ENCODE results near the gene NFATC2IP.
"Not testable (repeated sequence)": the region's sequence is repeated elsewhere in the genome, so short reads cannot be mapped to it uniquely, and the experiment has no call there.

The NFATC2IP gene

DNA sequence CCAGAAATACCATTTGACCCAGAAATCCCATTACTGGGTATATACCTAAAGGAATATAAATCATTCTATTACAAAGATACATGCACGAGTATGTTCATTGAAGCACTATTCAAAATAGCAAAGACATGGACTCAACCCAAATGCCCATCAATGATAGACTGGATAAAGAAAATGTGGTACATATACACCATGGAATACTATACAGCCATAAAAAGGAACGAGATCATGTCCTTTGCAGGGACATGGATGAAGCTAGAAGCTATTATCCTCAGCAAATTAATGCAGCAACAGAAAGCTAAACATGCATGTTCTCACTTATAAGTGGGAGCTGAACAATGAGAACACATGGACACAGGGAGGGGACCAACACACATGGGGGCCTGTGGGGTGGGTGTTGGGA, 24.5 kb upstream of the NFATC2IP start:
- DNase-seq (ENCODE audit: low read depth) = not testable (repeated sequence)

DNA sequence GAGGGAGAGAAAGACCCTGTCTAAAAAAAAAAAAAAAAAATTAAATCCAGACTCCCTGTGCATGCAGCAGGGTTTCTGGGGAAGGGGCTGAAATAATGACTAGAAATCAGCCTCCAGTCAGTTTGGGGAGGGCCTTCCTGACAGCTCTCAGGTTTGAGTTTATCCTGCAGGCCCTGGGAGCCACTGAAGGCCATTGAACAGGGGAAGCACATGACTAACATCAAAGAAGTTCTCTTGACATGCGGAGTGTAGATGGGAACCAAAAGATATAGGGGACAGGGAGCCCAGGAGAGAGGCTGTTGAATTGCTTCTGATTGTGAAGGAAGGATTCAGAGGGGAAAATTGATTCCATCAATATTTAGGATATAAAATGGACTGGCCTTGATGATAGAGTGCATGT, 22.9 kb upstream of the NFATC2IP start:
- no peak for DNase-seq (ENCODE audit: low read depth)

GRCh38 chr16:28930203-28930602, 20.5 kb upstream of the NFATC2IP start:
- no peak for DNase-seq (ENCODE audit: low read depth)

DNA sequence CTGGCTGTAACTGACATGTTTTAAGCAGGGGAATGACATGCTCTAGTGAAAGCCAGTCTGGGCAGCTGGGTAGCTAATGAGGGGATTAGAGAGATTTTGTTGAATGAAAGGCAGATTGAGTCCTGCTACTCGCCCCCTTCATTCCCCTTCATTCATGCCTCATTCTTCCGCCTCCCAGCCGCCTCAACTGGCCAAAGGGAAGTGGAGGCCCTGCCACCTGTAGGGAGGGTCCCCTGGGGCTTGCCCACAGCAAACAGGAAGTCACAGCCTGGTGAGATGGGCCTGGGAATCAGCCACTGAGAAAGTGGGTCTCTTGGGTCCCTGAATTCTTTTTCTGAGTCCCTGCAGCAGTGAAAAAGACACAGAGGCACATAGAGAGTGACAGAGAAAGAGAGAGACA, 20.1 kb upstream of the NFATC2IP start:
- no peak for DNase-seq (ENCODE audit: low read depth)

GRCh38 chr16:28931801-28932225, 18.9 kb upstream of the NFATC2IP start, which contains the start of gene CD19:
Gene CD19, plus strand, starts transcription at chr16:28931971. Its CDS starts 30 bp downstream, at chr16:28932001.
- DNase-seq (ENCODE audit: low read depth) = no peak

DNA sequence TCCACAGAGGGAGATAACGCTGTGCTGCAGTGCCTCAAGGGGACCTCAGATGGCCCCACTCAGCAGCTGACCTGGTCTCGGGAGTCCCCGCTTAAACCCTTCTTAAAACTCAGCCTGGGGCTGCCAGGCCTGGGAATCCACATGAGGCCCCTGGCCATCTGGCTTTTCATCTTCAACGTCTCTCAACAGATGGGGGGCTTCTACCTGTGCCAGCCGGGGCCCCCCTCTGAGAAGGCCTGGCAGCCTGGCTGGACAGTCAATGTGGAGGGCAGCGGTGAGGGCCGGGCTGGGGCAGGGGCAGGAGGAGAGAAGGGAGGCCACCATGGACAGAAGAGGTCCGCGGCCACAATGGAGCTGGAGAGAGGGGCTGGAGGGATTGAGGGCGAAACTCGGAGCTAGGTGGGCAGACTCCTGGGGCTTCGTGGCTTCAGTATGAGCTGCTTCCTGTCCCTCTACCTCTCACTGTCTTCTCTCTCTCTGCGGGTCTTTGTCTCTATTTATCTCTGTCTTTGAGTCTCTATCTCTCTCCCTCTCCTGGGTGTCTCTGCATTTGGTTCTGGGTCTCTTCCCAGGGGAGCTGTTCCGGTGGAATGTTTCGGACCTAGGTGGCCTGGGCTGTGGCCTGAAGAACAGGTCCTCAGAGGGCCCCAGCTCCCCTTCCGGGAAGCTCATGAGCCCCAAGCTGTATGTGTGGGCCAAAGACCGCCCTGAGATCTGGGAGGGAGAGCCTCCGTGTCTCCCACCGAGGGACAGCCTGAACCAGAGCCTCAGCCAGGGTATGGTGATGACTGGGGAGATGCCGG, 18.2 kb upstream of the NFATC2IP start:
- no peak for DNase-seq (ENCODE audit: low read depth)

- no peak for DNase-seq (ENCODE audit: low read depth)
Observed at GRCh38 chr16:28933171-28933570, 17.6 kb upstream of the NFATC2IP start.

GRCh38 chr16:28935346-28935745, 15.4 kb upstream of the NFATC2IP start:
- DNase-seq (ENCODE audit: low read depth) = no peak

DNA sequence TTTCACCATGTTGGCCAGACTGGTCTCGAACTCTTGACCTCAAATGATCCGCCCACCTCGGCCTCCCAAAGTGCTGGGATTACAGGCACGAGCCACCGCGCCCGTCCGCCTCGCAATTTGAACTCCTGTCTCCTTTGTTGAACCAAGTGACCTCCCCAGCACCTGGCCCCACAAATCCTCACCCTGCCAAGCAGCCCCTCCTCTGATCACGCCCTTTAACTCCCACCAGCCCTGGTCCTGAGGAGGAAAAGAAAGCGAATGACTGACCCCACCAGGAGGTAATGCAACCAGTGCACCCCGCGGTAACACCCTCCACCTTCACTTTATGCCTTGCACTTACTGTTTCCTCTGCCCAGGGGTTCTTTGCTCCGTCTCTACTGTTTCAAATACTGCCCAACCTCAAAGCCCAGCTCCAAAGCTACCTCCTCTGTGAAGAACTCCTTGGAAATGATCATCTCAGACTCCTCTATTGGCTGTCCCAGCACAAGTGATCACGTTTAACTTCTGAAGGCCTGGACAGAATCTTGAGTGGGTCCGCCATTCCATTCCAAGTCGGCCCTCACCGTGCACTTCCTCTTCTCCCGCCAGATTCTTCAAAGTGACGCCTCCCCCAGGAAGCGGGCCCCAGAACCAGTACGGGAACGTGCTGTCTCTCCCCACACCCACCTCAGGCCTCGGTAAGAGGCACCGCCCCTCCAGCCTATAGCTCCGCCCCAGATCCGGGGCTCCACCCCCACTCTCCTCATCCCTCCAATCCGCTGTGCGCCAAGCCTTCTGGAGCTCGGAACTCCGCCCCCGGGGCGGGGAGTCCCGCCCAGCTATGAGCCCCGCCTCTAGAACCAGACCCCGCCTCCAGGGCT, 14.6 kb upstream of the NFATC2IP start:
- DNase-seq (ENCODE audit: low read depth) = peak; percentile 93

DNA sequence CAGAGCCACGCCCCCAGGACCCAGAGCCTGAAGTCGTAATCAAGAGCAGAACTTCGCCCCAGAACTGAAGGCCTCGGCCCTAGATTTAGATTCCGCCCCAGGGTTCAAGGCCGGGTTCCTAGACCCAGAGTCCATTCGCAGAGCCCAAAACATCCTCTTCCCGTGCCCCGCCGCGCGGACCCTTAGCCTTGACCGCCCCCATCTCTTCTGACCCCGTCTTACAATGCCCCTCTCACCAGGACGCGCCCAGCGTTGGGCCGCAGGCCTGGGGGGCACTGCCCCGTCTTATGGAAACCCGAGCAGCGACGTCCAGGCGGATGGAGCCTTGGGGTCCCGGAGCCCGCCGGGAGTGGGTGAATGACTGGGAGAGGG, 14.0 kb upstream of the NFATC2IP start:
- DNase-seq (ENCODE audit: low read depth) = no peak

DNA sequence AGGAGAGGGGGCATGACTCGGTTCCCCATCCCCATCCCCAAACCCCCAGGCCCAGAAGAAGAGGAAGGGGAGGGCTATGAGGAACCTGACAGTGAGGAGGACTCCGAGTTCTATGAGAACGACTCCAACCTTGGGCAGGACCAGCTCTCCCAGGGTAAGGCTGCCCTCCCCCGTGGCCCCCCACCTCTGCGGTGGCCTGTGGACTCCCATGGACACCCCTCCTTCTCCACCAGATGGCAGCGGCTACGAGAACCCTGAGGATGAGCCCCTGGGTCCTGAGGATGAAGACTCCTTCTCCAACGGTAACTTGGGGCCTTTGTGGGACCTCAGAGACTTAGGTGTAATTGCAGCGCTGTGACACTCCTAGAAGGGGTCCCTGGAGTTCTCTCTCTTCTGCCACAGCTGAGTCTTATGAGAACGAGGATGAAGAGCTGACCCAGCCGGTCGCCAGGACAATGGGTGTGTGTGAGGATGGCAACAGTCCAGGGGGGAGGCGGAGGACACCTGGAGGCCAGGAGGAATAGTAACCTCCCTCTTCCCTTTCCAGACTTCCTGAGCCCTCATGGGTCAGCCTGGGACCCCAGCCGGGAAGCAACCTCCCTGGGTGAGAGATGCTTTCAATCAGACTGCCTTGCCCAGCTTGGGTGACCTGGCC, 13.4 kb upstream of the NFATC2IP start:
- no peak for DNase-seq (ENCODE audit: low read depth)

DNA sequence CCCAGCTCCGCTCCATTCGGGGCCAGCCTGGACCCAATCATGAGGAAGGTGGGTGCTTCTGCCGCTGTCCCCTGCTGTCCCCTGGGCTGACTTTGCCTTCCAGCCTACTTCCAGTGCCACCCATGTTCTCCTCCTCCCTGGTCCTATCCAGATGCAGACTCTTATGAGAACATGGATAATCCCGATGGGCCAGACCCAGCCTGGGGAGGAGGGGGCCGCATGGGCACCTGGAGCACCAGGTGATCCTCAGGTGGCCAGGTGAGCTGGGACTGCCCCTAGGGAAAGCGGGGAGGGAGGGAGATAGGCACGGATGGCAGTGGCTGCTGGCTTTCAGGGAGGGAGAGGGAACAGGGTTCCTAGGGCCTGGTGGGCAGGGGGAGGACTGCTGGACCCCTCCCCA, 12.0 kb upstream of the NFATC2IP start:
- DNase-seq (ENCODE audit: low read depth) = no peak

- not testable (repeated sequence) for DNase-seq (ENCODE audit: low read depth)
Observed at GRCh38 chr16:28939825-28940224, 10.9 kb upstream of the NFATC2IP start.

DNA sequence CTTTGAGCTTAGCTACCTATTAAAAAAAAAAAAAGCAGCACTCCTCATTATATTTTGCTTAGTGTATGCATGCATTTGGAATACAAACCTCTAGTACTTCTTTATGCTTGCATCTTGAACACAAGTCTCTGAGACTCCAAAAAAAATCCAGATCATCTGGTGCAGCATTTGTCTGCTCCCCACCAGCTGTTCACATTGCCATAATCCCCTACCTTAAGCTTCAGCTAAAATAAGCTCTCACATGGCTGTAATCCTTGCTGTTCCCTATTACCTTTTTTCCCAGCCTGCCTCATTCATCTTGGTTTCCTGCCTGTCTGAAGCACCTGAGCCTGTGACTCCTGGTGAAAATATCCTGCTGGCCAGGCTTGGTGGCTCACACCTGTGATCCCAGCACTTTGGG, 7.5 kb upstream of the NFATC2IP start:
- no peak for DNase-seq (ENCODE audit: low read depth)

DNA sequence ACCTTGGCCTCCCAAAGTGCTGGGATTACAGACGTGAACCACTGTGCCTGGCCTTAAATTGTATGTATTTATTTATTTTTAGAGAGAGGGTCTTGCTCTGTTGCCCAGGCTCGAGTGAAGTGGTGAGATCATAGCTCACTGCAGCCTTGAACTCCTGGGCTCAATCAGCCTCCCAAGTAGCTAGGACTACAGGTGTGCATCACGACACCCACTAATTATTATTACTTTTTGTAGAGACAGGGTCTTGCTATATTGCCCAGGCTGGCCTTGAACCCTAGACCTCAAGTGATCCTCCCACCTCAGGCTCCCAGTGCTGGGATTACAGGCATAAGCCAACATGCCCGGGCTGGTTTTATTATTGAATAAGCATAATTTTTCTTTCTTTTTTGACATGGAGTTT, 4.1 kb upstream of the NFATC2IP start:
- DNase-seq (ENCODE audit: low read depth) = no peak

GRCh38 chr16:28951410-28951943, 740 bp downstream of the NFATC2IP start:
- DNase-seq (ENCODE audit: low read depth) = no peak

- DNase-seq (ENCODE audit: low read depth) = no peak
Observed at GRCh38 chr16:28958216-28958615, 7.5 kb downstream of the NFATC2IP start.

DNA sequence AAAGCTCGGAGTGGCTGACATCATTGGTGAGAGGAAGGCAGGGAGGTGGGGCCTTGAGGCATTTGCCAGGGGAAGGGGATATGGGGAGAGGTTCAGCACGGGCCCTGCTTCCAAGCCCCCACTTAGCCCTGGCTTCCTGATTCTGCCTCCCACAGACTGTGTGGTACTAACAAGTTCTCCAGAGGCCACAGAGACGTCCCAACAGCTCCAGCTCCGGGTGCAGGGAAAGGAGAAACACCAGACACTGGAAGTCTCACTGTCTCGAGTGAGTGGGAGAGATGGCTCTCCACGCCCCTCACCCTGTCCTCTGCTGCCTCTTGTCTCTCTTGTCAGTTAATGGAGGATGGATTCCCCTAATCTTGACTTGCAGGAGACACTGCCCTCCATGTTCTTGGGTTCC, 8.1 kb downstream of the NFATC2IP start:
- no peak for DNase-seq (ENCODE audit: low read depth)

DNA sequence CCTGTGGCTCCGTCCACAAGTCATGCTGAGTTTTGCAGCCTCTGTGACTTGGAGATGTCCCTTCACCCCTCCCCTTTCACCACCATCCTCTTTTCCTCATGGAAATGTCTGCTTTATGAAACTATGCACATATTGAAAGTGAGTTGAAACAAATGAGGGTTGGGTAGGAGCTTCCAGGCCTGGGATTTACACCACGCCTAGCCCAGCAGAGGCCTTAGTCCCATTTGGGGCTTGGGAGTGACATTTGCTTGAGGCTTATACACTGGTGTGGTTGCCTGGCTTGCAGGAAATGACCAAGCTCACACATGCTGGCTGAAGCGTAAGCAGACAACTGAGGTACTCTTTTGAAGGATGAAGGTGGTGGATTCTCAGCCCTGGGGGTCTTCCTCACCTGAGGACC, 13.3 kb downstream of the NFATC2IP start:
- no peak for DNase-seq (ENCODE audit: low read depth)

DNA sequence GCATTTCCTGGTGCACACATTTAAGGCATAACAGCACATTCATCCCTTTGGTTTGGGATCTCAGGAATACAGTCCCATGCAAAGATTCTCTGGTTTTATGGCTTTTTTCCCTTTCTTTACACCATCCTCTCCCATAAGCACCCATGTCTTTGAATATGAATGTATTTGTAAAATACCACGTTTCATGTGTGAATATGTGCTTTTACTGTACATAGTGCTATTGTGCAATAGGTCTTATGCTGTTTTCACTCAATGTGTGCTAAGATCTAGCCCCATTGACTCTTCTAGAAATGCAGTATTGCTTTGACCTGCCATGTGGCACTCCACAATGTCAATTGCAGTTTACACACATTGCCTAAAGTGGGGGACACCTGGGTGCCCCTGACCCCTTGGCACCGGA, 13.8 kb downstream of the NFATC2IP start:
- DNase-seq (ENCODE audit: low read depth) = no peak

DNA sequence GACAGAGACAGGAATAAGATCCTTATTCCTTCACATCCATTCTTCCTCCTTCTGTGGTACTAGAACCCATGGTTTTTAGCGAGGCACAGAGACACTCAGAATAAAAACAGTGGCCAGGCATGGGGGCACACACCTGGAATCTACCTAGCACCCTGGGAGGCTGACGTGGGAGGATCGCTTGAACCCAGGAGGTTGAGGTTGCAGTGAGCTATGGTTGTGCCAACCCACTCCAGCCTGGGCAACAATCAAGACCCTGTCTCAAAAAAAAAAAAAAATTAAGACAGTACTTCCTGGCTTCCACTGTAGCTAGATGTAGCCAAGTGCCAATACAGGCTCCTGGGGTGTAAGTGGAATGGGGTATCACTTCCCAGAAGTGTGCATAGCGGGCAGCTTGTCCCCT, 16.4 kb downstream of the NFATC2IP start:
- no peak for DNase-seq (ENCODE audit: low read depth)

DNA sequence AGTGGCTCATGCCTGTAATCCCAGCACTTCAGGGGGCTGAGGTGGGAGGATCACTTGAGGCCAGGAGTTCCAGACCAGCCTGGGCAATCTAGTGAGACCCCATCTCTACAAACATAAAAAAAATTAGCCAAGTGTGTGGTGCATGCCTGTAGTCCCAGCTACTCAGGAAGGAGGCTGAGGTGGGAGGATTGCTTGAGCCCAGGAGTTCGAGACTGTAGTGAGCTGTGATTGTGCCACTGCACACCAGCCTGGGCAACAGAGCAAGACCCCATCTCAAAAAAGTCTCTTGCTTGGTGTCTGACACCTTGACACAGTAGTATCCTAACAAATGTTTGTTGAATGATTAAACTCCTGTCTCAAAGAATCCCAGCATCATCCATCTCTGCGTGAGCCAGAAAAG, 19.0 kb downstream of the NFATC2IP start:
- not testable (repeated sequence) for DNase-seq (ENCODE audit: low read depth)
